SH-SY5Y (cell line): ENCODE measurements around the gene FBLN2.

ENCODE experiments used
- GATA2 ChIP-seq: IDR thresholded peaks from 2 replicates; pipeline ENCODE4 v1.6.1; 2011; ENCODE audit warnings: mild to moderate bottlenecking, low read depth, low read length
- GATA3 ChIP-seq: IDR thresholded peaks from 2 replicates; pipeline ENCODE4 v1.6.1; 2011; ENCODE audit warnings: low read depth, mild to moderate bottlenecking, low read length, moderate library complexity

The FBLN2 gene

DNA sequence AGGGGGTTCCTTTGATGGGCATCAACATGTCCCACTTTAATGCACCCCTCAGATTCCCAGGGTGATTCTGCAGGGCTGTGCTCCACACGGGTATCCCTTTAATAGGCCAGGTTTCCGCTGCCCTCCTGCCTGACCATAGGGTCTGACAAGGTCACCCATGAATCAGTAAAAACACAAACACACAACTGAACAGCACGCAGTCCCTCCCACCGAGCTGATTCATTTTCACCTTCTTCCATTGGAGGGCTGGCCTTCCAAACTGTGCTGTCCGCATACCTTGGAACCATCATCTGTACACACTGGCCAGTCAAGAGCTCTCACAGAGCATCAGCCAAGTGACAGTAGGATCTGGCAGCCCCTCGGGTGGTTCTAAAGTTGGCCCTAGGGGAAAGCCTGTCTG, 93.7 kb downstream of the FBLN2 start:
- TF ChIP-seq GATA2 (no peak), GATA3 (no peak)

GRCh38 chr3:13644341-13645117, 95.6 kb downstream of the FBLN2 start:
- TF ChIP-seq GATA2 = no peak
- no peak for TF ChIP-seq GATA3

DNA sequence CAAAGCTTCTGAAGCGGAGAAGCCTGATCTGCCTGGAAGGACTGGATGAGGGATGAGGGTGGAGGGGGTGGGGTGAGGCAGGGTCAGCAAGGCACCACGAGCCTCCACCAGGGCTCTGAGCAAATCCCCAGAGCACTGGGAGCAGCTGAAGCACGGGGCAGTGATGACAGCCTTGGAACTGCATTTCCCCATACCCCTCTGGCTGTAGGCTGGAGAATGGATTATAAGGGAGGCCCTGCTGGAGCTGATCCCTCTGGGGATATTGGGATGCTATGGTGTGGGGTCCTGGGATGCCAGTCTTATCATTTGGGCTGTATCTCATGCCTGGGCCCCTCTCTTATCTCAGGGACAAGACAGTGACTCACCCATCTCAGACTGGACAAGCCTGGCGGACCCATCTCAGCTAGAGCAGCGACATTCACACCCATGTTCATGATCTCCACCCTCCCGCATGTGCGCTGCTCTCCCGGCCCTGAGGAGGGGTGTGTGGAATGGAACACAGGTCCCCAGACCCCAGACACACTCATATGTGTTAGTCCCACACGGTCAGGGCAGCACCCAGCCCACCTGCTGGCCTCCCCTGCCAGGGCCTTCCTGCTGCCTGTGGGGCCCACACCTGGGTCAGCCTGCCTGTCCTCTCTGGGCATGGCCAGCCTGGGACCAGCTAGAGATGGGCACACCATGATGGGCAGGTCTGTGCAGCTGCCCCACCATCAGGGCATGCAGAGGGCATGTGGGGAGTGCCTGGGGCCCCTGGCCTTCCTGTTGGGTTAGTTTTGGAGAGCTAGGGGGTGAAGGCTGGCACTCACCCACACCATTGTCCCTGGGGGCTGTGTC, 97.1 kb downstream of the FBLN2 start:
- TF ChIP-seq GATA2 = no peak
- no peak for TF ChIP-seq GATA3

DNA sequence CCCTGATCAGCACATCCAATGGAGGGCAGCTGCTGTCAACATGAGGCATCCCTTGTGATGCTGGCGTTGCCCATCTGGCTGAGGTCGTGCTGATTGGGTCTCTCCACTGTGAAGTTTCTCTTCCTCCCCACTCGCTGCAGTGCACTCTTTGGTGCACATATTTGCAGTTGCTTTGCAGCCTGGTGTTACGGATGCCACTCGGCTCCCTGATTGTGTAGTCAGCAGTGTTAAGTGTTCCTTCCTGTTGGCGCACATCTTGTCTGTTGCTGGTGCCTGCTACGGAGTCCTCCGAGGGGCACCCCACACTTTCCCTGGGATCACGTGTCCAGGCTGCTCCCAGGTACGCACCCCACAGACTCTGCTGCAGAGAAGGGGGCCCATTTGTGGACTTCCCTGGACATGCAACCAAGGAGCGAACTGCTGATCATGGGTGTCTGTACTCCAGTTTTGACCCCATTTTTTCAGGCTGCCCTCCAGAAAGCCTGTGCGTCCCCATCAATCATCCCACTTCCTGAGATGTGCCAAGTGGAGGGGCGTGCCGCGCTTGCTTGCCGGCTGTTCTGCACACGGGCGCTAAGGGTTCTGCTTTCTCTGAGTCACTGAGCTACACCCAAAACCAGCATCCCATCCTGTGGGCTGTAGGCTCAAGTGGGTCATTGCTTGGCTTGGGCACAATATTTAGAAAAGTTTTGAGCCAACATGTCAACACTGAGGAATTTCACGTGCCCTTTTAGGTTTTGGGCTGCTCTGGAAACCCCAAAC, 98.6 kb downstream of the FBLN2 start:
- no peak for TF ChIP-seq GATA2
- TF ChIP-seq GATA3 = no peak

- no peak for TF ChIP-seq GATA3
- no peak for TF ChIP-seq GATA2
Observed at GRCh38 chr3:13648060-13649001, 99.4 kb downstream of the FBLN2 start.

DNA sequence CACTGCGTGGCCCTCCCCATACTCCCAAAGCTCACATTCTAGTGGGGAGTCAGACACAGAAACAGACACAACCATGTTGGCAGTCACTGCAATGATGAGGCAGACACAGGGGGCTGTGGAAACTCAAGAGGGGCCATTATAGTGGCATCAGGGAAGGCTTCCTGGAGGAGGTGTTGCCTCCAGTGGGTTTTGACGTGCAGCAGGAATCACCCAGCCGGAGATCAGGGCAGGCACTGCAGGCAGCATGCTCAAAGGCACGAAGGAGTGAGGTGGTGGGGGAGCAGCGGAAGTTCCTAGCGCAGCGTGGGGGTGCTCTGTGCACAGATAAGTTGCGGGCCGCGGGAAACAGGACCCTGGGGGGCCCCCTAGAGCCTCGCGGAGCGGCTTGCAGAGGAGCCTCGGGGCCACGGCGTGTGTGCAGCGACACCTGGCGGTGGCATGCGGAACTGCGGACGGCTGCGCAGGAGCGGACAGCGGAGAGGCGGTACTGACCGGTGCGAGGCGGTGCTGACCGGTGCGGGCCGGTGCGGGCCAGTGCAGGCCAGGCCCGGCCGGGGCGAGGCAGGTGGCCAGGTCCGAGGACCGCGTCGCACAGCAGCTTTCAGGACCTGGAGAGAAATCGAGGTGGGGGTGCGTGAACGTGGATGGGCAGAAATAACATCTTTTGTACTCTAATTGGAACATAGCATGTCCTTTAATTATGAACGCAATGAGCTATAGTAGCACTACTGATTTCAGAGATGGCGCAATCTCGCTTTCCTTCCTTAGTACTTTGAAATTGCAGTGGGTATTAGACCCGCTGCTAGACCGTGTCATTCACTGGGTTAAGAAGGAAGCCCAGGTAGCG, 101.5 kb downstream of the FBLN2 start:
- TF ChIP-seq GATA2 = no peak
- TF ChIP-seq GATA3 = no peak

DNA sequence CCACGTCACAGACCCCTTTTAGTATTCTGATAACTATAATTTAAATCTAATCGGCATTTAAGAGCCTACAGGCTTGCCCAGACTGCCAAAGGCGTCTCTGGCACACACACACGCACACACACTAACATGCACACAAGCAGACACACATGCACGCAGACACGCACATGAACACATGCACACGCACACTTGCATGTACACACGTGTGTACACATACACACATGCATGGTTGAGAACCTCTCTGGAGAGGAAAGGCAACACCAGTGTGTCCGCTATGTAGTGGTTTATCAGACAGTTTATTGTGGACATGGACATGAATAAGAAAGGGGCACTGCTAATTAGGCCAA, 102.1 kb downstream of the FBLN2 start:
- no peak for TF ChIP-seq GATA3
- no peak for TF ChIP-seq GATA2

GRCh38 chr3:13651775-13652428, 103.0 kb downstream of the FBLN2 start:
- no peak for TF ChIP-seq GATA3
- no peak for TF ChIP-seq GATA2

- TF ChIP-seq GATA2 (no peak), GATA3 (no peak)
Observed at GRCh38 chr3:13652728-13653127, 103.8 kb downstream of the FBLN2 start.

DNA sequence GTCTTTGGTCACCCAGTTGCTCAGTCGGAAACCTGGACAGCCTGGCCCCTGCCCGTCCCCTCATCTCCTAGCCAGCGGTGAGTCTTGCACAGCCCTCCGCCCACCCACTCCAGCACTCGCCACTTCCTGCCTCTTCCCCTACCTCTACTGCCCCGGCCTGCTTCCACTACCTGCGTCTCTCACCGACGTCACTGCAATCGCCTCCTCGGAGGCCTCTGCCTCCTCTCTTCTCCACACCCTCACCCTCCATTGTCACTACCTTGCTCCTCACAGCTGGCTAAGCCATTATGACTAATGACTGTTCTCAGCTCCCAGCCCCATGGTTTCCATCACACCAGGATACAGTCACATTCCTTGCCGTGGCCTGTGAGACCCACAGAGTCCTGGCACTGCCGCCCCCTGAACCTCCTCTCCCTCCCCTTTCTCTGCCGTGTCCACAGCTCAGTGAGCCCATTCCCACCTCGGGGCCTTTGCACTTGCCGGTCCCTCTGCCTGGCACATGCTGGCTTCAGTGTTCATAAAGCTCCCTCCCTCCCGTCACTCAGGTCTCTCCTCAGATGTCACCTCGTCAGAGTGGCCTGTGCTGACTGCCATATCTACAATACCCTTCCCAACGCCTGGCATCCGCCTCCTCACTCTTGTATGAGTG, 104.8 kb downstream of the FBLN2 start:
- no peak for TF ChIP-seq GATA3

DNA sequence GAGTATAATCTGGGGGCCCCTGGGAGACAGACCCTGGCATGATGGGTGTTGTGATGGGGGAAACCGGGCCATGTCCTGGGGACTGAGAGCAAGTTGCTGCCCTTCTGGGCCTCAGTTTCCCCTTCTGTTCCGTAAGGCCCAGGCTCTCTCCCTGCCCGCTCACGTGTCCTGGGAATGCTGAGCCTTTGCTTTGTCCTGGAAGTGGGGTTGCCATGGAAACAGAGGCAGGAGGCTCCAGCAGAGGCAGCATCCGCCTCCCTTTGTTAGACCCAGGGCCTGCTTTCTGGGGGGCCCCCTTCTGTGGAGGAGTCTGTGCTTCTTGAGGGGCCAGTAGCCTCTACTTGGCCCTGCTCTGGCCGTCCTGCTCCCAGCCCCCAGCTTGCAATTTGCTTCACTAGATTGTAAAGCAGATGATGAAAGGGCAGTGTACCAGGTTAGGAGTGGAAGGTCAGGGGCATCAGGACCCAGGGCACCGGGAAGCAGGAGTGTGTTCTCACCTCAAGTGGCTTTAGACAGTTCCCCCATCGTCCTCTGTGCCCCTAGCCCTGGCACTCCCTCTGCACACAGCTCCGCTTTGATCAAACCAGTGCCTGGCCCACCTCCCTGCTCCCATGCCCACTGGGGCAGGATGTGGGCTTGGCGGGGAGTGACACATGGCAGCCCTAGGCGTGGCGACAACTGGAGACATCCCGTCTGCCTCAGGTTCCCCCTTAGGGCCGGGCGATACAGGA, 105.6 kb downstream of the FBLN2 start:
- TF ChIP-seq GATA2 (no peak), GATA3 (no peak)
